Stimulated activated naive CD4-positive, alpha-beta T cell treated with Interleukin-2 at 50 U/mL for 16 hours (primary cell): ENCODE measurements around the gene CYB5D1.

Source experiments
- DNase-seq: peaks from one replicate; lab custom pipeline; 2025; lab: John Stamatoyannopoulos, UW

CYB5D1 gene

DNA sequence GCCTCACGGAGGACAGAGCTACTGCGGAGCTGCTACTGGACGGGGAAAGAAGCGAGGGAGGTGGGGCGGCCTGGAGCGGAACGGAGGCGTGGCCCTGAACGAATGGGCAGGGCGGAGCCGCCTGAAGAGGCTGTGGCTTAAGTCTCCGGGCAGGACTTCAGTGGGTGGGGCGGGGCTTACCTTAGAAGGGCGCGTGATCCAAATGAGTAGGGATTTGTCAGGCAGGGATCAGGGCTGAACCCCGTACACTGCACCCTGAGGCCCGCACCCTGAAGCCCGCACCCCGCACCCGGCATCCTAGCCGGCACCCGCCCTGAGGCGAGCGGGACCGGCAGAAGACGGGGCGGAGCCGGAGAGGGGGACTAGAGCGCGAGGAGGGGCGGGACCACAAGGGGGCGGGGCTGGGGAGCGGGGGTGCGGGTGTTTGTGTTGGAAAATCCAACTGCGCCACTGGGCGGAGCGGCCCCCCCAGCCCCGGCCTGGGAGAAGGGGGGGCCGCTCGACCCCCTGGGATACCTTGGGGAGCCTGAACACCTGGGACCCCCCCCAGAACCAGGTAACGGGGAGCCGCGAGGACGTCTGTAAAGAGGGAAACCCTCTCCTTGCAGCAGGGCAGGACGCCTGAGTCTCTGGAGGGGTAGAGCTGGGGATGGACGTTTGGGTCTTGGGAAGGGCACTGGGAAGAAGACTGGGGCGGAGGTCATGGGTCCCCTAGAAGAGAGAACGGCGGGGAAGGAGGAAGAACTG lies 23.8 kb upstream of the CYB5D1 start, which contains the start of gene KDM6B:
Gene KDM6B, plus strand, starts transcription at position 423 of the 747 bp plus-strand sequence. CDS start 11,338 bp downstream, outside the sequence.
- DNase-seq, result peak; percentile 91

DNA sequence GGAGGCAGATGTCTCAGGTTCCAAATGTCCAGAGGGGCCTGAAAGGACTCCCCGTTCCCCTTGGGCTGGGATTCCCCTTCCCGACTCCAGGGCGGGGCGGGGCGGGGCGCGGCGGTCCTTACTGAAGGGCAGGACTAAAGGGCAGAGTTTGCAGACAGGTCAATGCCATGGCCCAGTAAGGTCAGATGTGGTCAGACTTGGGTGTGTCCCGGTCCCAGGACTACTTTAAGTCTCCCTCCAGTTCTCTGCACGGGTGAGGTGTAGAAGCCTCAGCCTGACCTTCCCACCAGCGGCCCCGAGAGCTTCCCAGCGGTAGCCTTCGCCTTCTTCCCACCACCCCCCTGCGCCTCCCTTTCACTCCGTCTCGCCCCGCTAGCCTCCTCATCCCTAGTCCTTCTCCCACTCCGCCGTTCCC lies 23.3 kb upstream of the CYB5D1 start:
- DNase-seq, result peak; percentile 56

DNA sequence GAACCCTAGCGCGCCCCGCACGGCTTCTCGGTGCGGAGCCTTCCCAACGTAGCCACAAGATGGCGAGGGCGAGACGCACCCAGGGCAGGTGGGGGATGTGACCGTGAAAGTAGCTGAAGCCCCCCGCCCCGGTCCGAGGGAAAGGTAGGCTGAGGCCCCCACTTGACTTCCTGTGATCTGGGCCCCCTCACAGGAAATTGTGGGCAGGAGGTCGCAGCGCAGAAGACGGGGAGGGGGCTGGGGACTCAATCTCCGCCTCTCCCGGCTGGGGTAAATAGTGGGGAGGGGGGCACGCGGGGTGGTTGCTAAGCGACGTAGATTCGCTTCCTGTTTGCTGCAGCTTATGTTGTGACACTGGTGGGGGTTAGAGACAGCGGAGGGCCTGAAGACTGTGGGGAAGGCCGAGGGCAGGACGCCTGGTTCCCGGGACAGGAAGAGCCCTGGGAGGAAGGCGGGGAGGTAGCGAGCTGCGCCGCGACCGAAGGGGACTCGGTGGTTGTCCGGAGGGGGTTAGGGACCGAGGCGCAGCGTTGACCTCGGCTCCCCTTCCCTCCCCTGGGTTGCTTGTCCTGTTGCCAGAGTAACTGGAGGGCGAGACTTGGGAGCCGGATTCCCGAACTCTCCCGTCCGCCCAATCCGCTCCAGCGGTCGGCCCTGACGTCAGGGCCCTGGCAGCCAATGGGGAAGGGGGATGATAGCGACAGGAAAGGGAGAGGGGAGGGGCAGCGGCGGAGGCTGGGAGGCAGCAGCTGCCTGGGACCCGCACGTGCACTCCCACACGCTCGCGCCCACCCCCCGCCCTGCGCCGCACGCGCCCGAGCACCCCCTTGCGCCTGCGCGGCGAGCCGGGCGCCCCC lies 22.6 kb upstream of the CYB5D1 start:
- peak; percentile 88 for DNase-seq

DNA sequence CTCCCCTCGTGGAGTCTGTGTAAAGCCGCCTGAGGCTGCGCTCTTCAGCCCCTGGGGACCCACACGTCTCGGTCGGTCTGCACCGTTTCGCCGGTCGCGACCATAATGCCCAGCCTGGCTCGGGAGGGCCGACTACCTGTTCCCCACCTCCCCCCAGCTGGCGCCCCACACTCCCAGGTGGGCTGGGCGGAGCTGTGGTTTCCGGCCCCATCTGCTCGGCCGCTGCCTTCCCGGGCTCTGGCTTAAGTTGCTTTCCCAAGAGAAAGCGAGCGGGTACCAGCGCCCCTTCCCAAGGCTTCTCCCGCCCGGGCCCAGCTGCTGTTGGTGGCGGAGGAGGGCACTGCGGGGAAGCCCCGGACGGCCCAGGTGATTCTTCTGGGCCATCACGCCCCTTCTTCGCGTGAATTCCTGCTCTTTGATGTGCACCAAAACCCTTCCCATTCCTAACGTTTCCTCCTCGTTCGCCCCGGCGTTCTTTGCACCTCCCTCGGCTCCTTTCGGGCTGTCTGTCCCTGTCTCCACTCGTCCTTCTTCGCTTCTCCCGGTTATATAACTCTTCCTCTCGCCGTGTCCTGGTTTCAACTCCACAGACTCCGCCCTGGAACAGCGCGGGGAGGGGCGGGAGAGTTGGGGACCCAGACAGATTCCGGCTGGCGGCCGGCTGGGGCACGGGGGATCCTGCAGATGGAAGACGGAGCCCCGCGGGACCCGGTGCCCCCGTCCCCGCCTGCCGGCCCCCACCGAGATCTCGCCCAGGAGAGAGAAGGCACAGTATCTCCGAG lies 21.8 kb upstream of the CYB5D1 start:
- DNase-seq, result peak; percentile 54

DNA sequence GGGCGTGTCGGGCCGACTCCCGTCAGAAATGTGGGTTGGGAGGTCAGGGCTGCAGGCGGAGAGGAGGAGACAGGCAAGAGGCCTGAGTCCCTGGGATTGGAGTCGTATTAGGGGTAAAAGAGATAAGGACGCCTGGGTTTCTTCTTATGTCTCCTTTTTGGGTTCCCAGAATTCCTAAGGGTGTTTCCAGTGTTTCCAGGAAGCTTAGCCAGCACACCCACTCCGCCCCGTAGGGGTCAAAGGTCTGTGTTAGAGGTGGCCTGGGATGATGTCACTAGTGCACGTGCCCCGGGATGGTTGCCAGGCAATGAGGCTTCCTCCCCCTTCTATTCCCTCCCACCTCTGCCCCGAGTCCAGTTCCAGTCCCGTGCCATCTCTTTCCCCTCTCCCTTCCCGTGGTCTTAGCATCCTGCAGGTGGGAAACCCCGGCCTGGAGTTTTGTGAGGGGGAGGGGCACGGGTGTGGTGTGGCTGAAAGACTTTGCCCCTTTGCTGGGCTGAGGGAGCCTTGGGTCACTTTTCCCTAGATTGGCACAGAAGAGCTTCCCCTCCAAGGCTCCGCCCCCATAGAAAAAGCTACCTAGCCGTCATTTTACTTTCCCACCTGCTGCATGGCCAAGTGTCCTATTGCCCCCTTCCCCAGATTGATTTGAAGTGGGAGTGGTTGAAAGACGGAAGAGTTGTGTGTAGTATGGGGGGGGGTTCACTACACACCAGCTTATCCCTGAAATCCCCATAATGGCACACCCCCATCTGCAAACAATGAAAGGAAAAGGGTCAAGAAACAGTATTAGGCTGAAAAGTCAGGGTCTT lies 21.0 kb upstream of the CYB5D1 start:
- peak; percentile 73 for DNase-seq

DNA sequence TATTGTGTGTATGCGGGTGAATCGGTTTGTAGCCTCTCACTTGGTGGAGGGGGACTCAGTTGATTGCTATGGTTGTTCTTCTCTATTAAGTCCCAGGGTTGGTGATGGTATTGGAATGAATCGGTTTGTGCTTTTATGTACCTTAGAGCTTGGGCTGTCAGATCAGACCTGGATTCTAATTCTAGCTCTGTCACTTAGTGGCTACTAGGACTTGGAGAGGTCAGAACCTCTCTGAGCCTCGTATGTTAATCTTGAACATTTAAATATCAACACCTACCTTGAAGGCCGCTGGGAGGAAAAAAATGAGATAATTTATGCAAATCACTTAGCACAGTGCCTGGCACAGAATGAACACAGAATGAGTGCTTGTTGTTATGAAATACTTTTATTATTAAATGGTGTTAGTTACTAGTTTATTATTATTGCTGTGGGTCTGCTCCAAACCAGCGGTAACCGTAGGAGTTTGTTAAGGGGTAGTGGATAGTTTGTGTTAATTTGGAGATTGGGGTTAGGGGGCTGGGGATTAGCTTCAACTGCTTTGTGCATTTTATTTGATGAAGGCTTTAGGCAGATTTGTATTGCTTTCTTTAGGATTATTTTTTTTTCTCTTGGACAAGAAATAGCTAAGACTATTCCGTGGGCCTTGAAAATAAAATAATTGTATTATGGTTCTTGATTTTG lies 20.3 kb upstream of the CYB5D1 start:
- DNase-seq, result no peak

DNA sequence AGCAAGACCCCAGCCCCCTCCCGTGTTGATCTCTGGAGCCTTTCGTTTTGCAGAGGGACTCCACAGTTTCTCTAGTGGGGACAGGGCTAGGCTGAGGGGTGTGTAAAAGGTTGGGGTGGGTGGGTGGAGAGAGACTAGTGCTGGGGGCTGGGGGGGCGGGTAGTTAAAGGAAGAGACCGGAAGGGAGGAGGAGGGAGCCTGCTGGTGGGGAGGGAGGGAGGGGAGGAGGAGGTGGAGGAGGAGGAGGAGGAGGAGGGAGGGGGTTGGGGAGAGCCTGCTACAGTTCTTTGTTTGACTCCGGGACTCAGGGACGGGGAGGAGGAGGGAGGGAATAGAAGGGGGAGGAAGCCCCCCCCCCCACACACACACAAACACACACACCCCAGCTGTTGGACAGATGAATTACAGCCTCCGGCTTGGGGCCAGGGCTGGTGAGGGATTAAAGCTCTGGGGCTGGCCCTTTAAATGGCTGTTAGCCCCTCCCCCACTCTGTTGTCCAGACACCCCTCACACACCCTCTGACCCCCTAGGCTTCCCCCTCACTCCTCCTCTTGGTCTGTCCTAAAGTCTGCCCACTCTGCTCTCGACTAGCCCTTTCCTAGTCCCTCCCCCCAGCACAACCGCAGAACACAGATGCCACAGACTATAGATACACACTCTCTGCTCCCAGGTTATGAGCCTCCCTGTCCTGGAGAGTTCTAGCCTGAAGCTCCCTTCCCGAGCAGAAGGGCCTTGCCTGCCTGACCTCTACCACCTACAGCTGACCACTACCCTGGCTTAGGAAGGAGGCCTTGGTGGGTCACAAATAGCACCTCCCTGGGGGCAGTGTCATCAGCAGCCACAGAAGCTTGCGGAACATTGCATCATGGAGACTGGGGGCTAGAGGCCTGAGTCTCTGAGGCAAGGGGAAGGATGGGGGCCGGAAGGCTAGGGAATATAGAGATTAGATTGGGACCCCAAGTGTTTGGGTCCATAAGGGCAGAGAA lies 19.4 kb upstream of the CYB5D1 start:
- DNase-seq, result no peak

DNA sequence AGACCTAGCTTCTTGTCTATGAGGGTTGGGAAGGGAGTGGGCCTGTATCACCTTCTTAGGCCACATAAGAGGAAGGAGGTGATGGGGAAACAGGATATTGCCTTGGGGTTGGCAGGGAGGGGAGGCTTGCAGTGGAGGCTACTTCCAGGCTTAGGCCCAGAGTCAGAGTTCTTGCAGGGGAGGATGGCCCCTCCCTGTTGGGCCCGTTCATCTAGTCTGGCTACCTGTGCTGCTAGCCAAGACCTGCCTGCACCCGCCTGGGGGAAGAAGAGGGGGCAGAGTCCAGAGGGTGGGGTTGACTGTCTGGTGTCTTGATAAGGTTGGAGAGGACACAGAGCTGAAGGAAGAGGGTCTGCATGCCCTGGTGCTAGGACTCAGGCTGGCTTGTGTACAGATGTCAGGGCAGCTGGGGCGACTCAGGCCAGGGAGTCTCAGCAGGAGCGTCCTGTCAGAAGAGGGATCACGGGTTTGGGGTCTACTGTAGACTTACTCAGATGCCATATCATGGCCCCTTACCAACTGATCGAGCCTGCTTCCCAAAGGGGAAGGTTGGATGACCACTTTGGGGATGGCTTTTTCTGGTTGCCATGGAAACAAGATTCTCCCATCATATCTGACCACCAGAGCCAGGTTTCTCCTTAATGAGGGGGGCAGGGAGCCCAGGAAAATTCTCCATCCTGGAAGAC lies 18.5 kb upstream of the CYB5D1 start:
- DNase-seq, result no peak

DNA sequence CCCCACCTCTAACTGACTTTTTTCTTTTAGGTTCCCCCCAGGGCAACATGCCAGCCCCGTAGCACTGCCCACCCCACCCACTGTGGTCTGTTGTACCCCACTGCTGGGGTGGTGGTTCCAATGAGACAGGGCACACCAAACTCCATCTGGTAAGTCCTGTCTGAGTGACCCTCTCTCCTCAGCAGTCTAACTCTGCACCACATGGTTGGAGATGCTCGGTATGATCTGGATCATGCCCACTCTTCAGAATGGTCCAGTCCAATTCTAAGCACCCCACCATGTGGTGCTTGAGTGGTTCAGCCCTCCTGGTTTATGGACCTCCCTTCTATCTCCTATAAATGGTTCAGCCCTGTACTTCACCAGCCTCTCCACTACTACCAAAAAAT lies 17.9 kb upstream of the CYB5D1 start:
- DNase-seq, result no peak

DNA sequence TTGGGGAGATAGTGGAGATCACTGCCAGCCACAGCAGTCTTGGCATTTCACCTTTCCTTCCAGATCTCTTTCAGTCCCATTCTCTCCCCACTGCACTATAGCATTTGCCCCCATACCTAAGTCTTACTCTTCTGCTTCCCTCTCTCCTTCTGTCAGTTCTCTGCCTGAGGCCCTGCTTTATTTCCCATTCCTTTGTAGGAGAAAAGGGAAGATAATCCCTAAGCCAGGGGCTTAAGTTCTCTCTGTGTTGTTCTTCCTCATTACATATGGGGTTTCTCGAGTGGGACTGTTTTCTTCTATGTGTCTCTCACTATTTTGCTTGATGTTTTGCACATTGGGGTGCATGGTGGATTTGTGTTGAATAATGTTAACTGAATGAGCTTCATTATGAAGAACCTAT lies 17.4 kb upstream of the CYB5D1 start:
- no peak for DNase-seq

DNA sequence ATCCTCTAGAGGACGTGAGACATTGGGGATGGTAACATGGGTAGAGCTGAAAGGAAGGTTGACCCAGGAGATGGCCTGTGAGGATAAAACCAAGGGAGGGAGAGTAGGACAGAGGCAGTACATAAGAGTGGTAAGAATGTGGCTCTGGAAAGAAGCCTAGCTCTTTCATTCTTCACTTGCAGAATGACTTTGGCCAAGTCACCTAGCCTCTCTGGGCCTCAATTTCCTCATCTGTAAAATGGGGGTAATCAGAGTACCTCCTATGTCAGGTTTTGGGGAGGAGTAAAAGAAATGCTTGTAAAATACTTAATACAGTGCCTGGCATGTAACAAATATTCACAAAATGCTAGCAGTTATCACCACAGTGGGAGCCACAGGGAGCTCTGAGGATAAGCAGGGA lies 16.9 kb upstream of the CYB5D1 start:
- no peak for DNase-seq

DNA sequence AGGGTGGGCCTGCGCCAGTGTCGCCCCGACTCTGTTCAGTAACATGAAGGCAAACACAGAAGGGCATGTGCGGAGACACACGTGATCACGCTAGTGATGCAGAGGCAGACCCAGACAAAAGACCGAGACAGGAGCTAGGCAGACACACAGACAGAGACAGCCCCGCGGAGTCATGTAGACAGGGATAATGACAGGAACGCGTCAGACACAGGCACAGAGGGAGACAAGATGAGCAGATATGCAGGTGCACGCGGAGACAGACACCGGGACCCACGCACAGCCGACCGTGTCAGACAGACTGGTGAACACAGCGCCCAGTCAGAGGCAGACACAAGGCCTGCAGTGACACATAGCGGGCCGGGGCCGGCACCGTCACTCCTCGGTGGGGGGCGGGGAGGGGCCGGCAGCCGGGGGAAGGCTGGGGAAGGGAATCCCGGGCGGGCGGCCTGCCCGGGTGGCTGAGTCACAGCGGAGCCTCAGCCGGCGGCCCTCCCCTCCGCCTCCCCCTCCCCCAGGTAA lies 16.3 kb upstream of the CYB5D1 start:
- peak; percentile 95 for DNase-seq

DNA sequence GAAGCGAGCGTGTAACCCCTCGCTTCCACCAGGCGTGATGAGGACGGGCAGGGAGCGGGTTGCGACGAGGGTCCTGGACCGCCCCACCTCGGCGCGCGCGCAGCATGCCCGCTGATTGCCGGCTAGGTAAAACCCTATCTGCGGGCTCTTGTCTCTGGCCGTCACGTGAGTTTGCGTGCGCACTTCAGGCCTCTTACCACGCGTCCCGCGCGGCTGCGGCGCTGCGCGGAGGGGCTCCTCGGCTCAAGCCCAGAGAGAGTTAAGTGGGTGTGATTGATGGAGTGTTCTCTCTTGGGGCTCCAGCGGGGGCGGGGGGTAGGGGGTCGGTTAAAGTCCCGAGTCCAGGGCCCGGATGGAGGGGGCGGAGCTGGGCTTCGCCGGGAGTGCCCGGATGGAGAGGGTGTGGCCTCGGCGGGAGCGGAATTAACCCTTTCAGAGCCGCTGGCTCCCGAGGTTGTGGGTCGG lies 15.9 kb upstream of the CYB5D1 start:
- peak; percentile 87 for DNase-seq

DNA sequence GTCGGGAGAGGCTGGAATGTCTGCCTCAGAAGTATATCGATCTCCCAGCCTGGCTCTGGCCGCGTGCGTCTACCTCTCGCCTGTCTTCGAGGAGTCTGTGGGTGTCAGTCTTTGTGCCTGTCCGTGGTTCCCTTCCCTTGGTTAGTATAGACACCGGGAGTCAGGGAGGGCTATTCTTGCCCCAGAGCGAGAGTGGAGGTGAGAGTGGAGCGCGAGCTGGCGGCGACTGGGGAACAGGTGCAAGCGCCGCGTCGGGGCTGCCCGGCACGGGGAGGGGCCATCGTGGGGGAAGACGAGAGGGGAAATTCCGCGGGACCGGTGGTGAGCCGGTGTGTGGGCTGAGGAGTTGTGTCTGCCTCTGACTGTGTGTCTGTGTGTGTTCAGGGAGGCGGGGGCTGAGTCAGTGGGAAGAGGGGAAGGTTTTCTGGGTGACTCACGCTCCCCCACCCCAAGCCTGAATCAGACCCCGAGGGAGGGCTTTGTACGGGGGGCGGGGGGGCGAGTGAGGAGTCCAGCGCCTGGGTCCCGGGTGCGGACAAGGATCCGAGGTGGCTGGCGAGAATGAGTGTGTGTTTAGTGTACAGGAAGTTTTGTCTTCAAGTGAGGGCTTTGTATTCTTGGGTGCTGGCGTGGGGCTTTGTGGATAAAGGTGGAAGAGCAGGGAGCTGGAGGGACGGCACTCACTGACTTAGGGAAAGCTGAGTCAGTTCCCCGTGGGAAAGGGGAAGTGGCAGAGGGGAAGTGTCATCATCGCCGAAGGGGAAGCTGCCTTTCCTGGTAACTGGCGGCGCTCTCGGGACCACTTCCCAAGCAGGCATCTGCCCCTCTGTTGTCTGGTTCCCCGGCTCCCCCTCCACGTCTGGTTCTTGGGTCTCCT lies 15.2 kb upstream of the CYB5D1 start:
- peak; percentile 99 for DNase-seq

DNA sequence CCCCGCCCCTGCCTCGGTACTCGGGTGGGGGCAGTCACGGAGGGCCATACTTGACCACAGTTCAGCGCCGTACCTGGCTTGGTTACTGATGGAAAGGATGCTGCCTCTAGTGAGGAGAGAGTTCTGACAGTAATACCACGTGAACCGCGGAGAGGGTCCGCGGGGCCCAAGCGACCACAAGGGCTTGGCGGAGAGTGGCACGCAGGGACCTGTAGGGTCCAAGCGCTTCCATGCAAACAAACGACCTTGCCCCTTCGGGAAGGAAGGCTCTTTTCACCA lies 14.6 kb upstream of the CYB5D1 start:
- DNase-seq, result no peak

DNA sequence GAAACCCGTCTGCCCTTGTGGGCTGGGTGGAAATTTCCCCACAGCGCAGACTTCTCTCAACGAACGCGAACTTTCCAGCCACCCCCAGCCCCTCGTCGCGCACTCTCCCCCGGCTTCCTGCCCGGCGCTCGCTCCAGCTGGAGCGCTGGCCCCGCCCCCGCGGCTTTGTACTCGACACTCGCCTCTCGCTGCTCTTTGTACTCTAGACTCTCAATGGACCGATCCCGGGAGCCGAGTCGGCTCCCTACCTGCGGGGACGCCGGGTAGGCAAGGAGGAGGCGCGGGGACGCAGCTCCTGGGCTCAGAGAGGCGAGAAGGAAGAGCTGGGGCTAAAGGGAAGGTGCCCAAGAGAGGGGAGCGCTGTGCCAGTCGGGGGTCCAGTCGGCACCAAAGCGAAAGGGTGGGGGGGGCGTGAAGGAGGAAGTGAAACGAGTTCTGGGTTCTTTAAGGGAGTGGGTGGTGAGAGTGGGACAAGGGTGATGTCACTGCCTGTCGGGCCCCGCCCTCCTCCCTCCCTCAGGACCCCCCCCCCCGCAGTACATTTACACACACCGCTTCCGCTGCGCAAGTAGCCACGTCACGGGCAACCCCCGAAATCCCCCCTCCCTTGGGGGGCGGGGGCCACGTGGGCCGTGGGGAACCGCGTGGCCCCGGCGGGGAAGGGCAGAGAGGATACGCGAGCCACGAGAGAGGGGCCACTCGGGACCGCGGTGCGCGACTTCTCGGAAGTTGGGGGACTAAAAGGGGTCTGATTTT lies 14.1 kb upstream of the CYB5D1 start:
- peak; percentile 91 for DNase-seq
